Measurements from ENCODE around the gene HLA-DQB2.
"Not testable (repeated sequence)": the region's sequence is repeated elsewhere in the genome, so short reads cannot be mapped to it uniquely, and the experiment has no call there.

HLA-DQB2 gene

GRCh38 chr6:32745649-32746048 lies 17.7 kb downstream of the HLA-DQB2 start:
- not testable (repeated sequence) for DNase-seq (ENCODE audit: low read depth in 2 of 2)

- no peak for DNase-seq (ENCODE audit: low read depth in 2 of 2)
These were observed 18.6 kb downstream of the HLA-DQB2 start for GRCh38 chr6:32744776-32745175.

GRCh38 chr6:32742374-32742773 lies 21.0 kb downstream of the HLA-DQB2 start:
- DNase-seq (ENCODE audit: low read depth in 2 of 2) = no peak

- DNase-seq (ENCODE audit: low read depth in 2 of 2) = no peak
These were observed 22.0 kb downstream of the HLA-DQB2 start, which contains the start of gene HLA-DQA2 for GRCh38 chr6:32741031-32741960. TSS of gene HLA-DQA2 (plus strand) at chr6:32741391. CDS start at chr6:32741444, 53 bp downstream.

- DNase-seq (ENCODE audit: low read depth in 2 of 2) = no peak
These were observed 25.2 kb downstream of the HLA-DQB2 start for GRCh38 chr6:32738126-32738525.

- no peak for DNase-seq (ENCODE audit: low read depth in 2 of 2)
These were observed 44.5 kb downstream of the HLA-DQB2 start for GRCh38 chr6:32718879-32719278.

GRCh38 chr6:32716396-32716795 lies 46.9 kb downstream of the HLA-DQB2 start:
- no peak for DNase-seq (ENCODE audit: low read depth in 2 of 2)

- no peak for DNase-seq (ENCODE audit: low read depth in 2 of 2)
These were observed 50.1 kb downstream of the HLA-DQB2 start for GRCh38 chr6:32713241-32713640.

GRCh38 chr6:32709625-32710024 lies 53.7 kb downstream of the HLA-DQB2 start:
- DNase-seq (ENCODE audit: low read depth in 2 of 2) = no peak
